ACC112 (cell line): ENCODE data around the gene CHMP3.

Experiments used
- H2AFZ ChIP-seq: fragments of 200-600 bp; sonication (generic); one replicate; pipeline ENCODE4 v1.6.0; 2017; ENCODE audit warnings: antibody characterized with exemption, low read length; ENCODE audit not compliant: unreplicated experiment
- H3K27ac ChIP-seq: fragments of 200-600 bp; sonication (generic); 2 replicates; pipeline ENCODE4 v1.5.1; 2014; ENCODE audit warnings: low read depth, mild to moderate bottlenecking, antibody characterized with exemption, low read length, moderate library complexity
- H3K27me3 ChIP-seq: fragments of 200-600 bp; sonication (generic); 2 replicates; pipeline ENCODE4 v1.6.1; 2014; ENCODE audit warnings: mild to moderate bottlenecking, antibody characterized with exemption, low read length, moderate library complexity, mixed read lengths; ENCODE audit not compliant: insufficient read depth
- H3K36me3 ChIP-seq: fragments of 200-600 bp; sonication (generic); 2 replicates; pipeline ENCODE4 v1.6.1; 2016; ENCODE audit warnings: mild to moderate bottlenecking, antibody characterized with exemption, low read length, moderate library complexity, mixed read lengths; ENCODE audit not compliant: insufficient read depth
- H3K4me1 ChIP-seq: fragments of 200-600 bp; sonication (generic); one replicate; pipeline ENCODE4 v1.6.1; 2016; ENCODE audit warnings: low read length, mixed read lengths; ENCODE audit not compliant: insufficient read depth, unreplicated experiment, control insufficient read depth
- H3K4me3 ChIP-seq: fragments of 200-600 bp; sonication (generic); 2 replicates; pipeline ENCODE4 v1.5.1; 2014; ENCODE audit warnings: mild to moderate bottlenecking, low read depth, low read length
- H3K79me2 ChIP-seq: fragments of 200-600 bp; sonication (generic); one replicate; pipeline ENCODE4 v1.6.0; 2016; ENCODE audit warnings: low read length; ENCODE audit not compliant: control insufficient read depth, unreplicated experiment, insufficient read depth

Gene CHMP3

DNA sequence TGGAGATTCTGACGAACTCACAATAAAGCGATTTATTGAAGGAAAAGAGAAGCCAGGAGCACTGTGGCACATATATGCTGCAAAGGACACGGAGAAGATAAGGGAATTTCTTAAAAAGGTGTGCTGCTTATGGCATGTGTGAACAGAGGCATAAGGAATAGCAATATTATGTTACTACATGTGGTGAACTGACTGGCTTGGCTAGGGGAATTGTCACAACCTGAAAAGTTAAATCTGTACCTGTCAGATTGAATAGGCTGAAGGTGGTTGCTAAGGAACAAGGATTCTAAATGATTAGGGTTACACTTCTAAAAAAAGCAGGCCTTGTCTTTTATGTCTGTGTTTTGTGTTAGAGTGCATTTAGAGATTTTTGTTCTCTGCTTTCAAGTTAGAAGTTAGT lies 73.7 kb downstream of the CHMP3 start:
- H3K27ac ChIP-seq: no peak overlapping the region
- H2AFZ ChIP-seq: no peak overlapping the region
- H3K79me2 ChIP-seq: no peaks in the 10 kb centered on the region
- H3K36me3 ChIP-seq: peaks cover 73% of the 10 kb centered on the region
- H3K4me1 ChIP-seq: no peaks in the 10 kb centered on the region
- no peak overlapping the region for H3K4me3 ChIP-seq
- H3K27me3 ChIP-seq: no peaks in the 10 kb centered on the region

DNA sequence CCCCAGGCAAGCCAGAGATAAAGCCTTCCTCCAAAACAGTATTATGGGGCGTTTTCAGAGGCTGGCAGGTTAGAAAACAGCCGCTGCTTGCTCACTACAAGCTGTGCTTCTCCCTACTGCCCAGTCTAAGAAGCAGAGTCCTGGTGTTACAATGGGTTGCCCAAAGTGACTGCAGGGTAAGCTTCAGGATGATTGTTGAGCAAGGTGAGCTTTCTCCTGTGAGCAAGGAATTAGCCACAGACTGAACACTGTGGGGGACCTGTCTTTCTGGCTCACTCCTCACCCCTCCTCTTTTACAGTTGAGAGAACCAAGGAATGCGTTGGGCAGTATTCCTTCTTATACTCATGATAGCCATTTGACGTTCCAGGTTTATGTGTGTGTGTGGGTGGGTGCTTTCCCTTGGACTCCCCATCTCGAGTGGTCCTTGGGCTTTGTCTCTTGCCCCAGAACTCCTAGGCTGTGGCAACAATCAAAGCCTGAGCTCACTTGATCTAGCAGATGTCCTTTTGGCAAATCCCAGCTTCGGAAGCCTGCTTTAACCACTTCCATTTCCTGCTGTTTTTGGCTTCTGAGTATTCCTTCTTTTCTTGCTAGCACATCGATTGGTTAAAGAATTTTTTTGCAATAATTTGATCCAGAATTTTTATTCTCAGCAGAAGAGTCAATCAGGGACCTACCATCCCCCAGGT lies 74.5 kb downstream of the CHMP3 start:
- Histone ChIP-seq H3K27me3 (no peaks in the 10 kb centered on the region), H3K27ac (no peak overlapping the region), H2AFZ (no peak overlapping the region), H3K36me3 (peaks cover 76% of the 10 kb centered on the region), H3K4me1 (no peaks in the 10 kb centered on the region), H3K4me3 (no peak overlapping the region), H3K79me2 (no peaks in the 10 kb centered on the region)

DNA sequence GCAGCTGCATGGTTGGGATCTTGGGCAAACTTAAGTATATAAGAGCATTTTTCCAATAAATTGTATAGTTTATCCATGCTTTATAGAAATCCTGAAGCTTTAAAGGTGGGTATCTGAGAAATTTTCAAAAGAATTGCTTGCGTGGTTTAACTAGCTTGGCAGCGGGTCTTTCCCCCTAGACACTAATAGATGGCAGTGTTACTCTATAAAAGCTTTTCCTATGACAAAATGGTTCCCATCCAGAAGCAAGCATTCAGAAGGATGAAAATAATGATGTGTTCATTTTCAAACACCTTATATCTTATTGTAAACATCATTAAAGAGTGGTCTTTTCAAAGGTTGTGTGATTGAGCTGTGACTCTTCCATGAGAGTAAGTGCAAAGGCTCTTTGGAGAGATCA lies 76.2 kb downstream of the CHMP3 start:
- no peak overlapping the region for H3K27ac ChIP-seq
- H2AFZ ChIP-seq: no peak overlapping the region
- H3K27me3 ChIP-seq: no peaks in the 10 kb centered on the region
- H3K4me3 ChIP-seq: no peak overlapping the region
- no peaks in the 10 kb centered on the region for H3K79me2 ChIP-seq
- H3K4me1 ChIP-seq: no peaks in the 10 kb centered on the region
- peaks cover 73% of the 10 kb centered on the region for H3K36me3 ChIP-seq

DNA sequence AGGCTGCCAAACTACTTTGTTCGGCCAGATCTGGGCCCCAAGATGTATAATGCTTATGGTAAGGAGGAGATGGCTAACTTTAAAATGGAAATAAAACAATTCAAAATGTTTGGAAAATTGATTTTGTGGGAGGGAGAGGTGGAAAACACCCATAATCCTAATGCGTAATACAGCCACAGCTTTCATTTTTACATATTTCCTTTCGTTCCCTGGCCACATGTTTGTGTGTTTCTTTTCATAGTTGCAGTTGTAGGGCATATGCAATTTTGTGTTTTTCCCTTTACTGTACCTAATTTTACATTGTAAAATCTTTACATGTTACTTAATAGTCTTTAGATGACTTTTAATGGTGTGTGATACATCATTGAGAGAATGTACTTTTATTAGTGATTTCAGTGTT lies 77.4 kb downstream of the CHMP3 start:
- Histone ChIP-seq H3K27me3 (no peaks in the 10 kb centered on the region), H3K4me1 (peaks cover 3% of the 10 kb centered on the region), H3K36me3 (peaks cover 70% of the 10 kb centered on the region), H2AFZ (no peak overlapping the region), H3K4me3 (no peak overlapping the region), H3K79me2 (no peaks in the 10 kb centered on the region), H3K27ac (no peak overlapping the region)

DNA sequence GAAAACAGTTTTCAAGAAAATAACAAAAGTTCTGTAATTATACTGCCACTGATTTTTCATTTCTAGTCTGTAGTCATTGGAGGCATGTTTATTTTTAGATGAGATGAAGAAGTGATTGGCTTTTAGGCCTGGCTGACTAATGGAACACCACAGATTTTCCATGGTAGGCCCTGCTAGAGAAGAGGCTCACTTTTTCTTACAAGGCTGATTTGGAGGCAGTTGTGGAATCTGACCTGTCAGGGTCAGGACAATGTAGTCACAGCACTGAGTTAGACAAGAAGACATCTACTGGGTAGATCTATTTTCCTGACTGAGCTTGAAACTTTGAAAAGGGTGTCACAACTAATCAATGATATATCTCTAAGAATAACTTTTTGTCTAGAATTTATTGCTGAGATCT lies 78.1 kb downstream of the CHMP3 start:
- Histone ChIP-seq H3K4me3 (no peak overlapping the region), H3K79me2 (no peaks in the 10 kb centered on the region), H2AFZ (no peak overlapping the region), H3K36me3 (peaks cover 70% of the 10 kb centered on the region), H3K27me3 (no peaks in the 10 kb centered on the region), H3K27ac (no peak overlapping the region), H3K4me1 (peaks cover 3% of the 10 kb centered on the region)

DNA sequence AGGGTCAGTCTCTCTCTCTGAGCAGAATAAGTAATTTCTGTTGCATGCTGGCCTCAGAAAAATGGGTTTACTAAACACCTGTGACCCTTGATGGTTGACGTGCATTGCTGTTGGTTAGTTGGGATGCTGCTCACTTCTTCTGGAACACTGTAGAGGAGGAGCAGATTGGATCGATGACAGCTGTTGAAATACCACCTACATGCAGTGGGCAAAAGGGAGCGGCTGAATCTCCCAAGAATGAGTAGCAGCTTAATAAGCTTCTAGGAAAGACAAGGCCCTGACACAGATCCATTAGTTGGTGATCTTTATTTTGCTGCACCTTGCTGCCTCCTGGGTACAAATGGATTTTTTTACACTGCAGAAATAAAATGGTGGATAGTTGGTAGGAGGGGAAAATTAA lies 78.9 kb downstream of the CHMP3 start:
- peaks cover 69% of the 10 kb centered on the region for H3K36me3 ChIP-seq
- no peaks in the 10 kb centered on the region for H3K27me3 ChIP-seq
- no peak overlapping the region for H3K27ac ChIP-seq
- H3K4me1 ChIP-seq: peaks cover 3% of the 10 kb centered on the region
- no peak overlapping the region for H2AFZ ChIP-seq
- no peak overlapping the region for H3K4me3 ChIP-seq
- no peaks in the 10 kb centered on the region for H3K79me2 ChIP-seq

DNA sequence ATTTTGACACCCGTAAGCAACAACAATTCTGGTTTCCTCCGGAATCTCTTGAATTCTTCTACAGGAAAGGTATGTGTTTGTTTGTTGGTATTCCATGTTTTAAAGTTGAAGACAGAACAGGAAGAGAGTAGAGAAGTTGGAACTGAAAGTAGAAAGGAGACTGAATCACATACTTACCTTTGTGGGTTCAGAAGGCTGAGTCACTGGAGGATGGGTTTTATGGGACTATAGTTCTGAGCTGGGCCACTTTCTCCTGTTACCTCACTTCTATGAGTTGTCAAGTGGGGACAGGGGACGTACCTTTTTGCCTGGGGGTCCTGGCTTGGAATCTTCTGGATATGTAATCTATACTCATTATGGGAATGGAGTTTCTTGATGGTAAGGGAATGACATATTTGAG lies 81.2 kb downstream of the CHMP3 start:
- peaks cover 11% of the 10 kb centered on the region for H3K4me1 ChIP-seq
- H3K27me3 ChIP-seq: no peaks in the 10 kb centered on the region
- H3K79me2 ChIP-seq: no peaks in the 10 kb centered on the region
- peaks cover 66% of the 10 kb centered on the region for H3K36me3 ChIP-seq
- H3K4me3 ChIP-seq: no peak overlapping the region
- H2AFZ ChIP-seq: no peak overlapping the region
- 0 out of 2 replicates have a peak overlapping the region, but pooled peaks have one; percentile 3 for H3K27ac ChIP-seq

DNA sequence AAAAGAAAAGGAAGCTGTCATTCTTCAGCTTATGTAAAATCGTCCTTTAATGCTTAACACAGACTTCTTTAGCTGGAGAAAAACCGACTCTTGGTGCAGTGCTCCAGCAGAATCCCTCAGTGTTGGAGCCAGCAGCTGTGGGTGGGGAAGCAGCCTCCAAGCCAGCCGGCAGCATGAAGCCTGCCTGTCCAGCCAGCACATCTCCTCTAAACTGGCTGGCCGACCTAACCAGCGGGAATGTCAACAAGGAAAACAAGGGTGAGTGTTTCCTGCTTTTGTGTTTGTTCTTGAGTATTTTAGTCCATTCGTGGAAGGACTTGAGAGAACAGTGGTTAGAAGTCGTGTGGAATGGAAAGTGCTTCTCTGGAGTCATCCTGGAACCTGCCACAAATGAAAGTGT lies 83.1 kb downstream of the CHMP3 start:
- no peaks in the 10 kb centered on the region for H3K27me3 ChIP-seq
- H3K27ac ChIP-seq: no peak overlapping the region
- H3K36me3 ChIP-seq: peaks cover 66% of the 10 kb centered on the region
- H3K4me1 ChIP-seq: peaks cover 25% of the 10 kb centered on the region
- no peak overlapping the region for H3K4me3 ChIP-seq
- no peak overlapping the region for H2AFZ ChIP-seq
- H3K79me2 ChIP-seq: no peaks in the 10 kb centered on the region

DNA sequence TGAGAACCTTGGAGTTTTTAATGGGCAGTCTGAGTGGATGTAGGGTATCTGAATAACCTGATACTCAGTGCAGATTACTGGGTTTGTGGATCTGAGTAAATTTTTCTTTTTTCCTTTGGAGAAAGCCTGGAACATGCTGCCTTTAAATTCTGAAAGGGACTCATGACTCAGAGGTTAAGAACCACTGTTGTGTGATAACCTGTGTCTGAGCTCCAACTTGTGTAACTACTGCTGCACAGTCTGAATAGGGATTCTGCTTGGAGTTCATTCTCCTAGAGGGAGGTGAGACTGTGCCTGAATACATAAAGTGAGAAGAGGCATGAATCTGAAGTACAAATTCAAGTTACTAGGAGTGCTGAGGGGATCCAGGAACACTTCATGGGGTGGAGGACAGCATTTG lies 85.9 kb downstream of the CHMP3 start:
- Histone ChIP-seq H3K36me3 (peaks cover 61% of the 10 kb centered on the region), H3K4me3 (no peak overlapping the region), H3K27me3 (no peaks in the 10 kb centered on the region), H3K27ac (no peak overlapping the region), H2AFZ (no peak overlapping the region), H3K79me2 (no peaks in the 10 kb centered on the region), H3K4me1 (peaks cover 25% of the 10 kb centered on the region)

DNA sequence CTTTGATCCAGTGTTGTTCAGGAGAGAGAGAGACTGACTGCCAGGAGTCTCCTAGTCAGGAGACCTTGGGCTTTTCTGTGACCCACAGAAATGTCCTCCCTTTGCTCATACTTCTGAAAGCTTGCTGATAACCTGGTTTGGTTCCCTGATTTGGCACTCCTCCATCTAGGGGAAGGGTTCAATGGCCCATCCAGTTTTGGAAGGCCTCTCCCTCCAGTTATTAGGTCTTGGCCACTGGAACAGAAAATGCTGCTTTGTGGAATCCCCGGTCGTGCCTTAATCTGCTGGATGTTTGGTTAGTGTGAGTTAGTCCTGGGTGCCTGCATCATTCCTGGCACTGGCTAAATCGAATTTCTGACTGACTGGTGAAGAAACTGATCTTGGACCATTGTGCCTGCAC lies 86.3 kb downstream of the CHMP3 start:
- no peak overlapping the region for H3K4me3 ChIP-seq
- no peaks in the 10 kb centered on the region for H3K27me3 ChIP-seq
- no peaks in the 10 kb centered on the region for H3K79me2 ChIP-seq
- H3K4me1 ChIP-seq: peaks cover 25% of the 10 kb centered on the region
- peaks cover 64% of the 10 kb centered on the region for H3K36me3 ChIP-seq
- no peak overlapping the region for H2AFZ ChIP-seq
- H3K27ac ChIP-seq: no peak overlapping the region

DNA sequence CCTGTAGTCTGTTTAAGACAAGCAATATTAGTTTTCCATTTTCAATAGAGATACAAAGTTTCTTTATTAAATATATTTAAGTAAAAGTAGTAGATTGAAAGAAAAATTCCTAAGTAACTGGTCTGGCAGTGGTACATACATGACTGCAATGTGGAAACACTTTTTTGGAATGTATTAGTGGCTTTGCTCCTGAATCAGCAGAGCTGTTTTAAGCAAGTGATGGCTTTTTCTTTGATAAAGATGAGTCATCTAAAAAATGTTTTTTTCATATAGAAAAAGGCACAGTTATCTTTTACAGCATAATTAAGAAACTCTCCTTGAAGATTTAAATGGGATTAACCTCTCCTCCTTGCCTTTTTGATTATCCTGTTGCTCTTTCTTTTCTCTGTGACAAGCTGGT lies 87.2 kb downstream of the CHMP3 start:
- H3K36me3 ChIP-seq: peaks cover 68% of the 10 kb centered on the region
- H3K27me3 ChIP-seq: no peaks in the 10 kb centered on the region
- no peaks in the 10 kb centered on the region for H3K79me2 ChIP-seq
- no peak overlapping the region for H3K4me3 ChIP-seq
- H2AFZ ChIP-seq: no peak overlapping the region
- H3K4me1 ChIP-seq: peaks cover 23% of the 10 kb centered on the region
- 0 out of 2 replicates have a peak overlapping the region, but pooled peaks have one; percentile 9 for H3K27ac ChIP-seq
